B cell (primary cell): ENCODE measurements around the gene CBL. TPM values are rescaled to one million over a fixed set of nuclear protein-coding genes. Genes with fewer than 3 reads are reported as not detected.

Source experiments
- ATAC-seq: fragments of 200-7000 bp; cut with Tn5 transposase; one replicate; pipeline ENCODE4 v1.10.0; 2021; ENCODE audit warnings: low read depth, mild to moderate bottlenecking, moderate number of reproducible peaks, moderate library complexity
- CTCF ChIA-PET: fragments of 350-600 bp; sonication (Branson Sonifier 250); formaldehyde crosslinking; loops from one replicate; lab custom pipeline; 2021; ENCODE audit warnings: antibody characterized with exemption, inconsistent platforms; lab: Charles Lee
- POLR2A ChIA-PET: fragments of 350-600 bp; sonication (Branson Sonifier 250); formaldehyde crosslinking; loops from one replicate; lab custom pipeline; 2021; ENCODE audit warnings: antibody characterized with exemption; lab: Charles Lee
- DNase-seq: peaks from one replicate; pipeline ENCODE4 v3.0.0; 2013
- H2AFZ ChIP-seq: 2 replicates; pipeline ENCODE4 v1.6.1; 2012; ENCODE audit warnings: mild to moderate bottlenecking, low read depth, low read length; ENCODE audit not compliant: insufficient read depth, poor library complexity, severe bottlenecking
- H3K27ac ChIP-seq, 2 donors: 1 replicate in 1 of 2; 2 replicates in 1 of 2; pipeline ENCODE4 v1.5.1; 2012 to 2013; ENCODE audit warnings: low read length in 2 of 2, mild to moderate bottlenecking in 2 of 2, moderate library complexity in 1 of 2
- H3K27me3 ChIP-seq, 4 experiments: fragments of 200-600 bp in 1 of 4; sonication (generic) in 1 of 4; replicated peaks in 1 of 4; 1 replicate in 2 of 4; 2 replicates in 2 of 4; pipeline versions ENCODE4 v1.6.1 to v1.7.0; 2013 to 2016; ENCODE audit warnings: low read length in 3 of 4, mild to moderate bottlenecking in 2 of 4, mixed read lengths in 1 of 4, moderate library complexity in 1 of 4; ENCODE audit not compliant: insufficient read depth in 4 of 4, control insufficient read depth in 3 of 4; ENCODE audit errors: control extremely low read depth in 1 of 4
- H3K36me3 ChIP-seq, 2 experiments: replicated peaks in 1 of 2; 1 replicate in 1 of 2; 2 replicates in 1 of 2; pipeline versions ENCODE4 v1.6.1 to v1.7.1; 2013; ENCODE audit warnings: low read length in 1 of 2; ENCODE audit not compliant: insufficient read depth in 2 of 2, control insufficient read depth in 1 of 2; ENCODE audit errors: control extremely low read depth in 1 of 2, extremely low read depth in 1 of 2
- H3K4me1 ChIP-seq, 2 donors: fragments of 200-600 bp in 1 of 2; sonication (generic) in 1 of 2; 1 replicate in 1 of 2; 2 replicates in 1 of 2; pipeline versions ENCODE4 v1.5.1 to v1.6.1; 2013 to 2017; ENCODE audit warnings: low read length in 2 of 2; ENCODE audit not compliant: control insufficient read depth in 2 of 2, insufficient read depth in 2 of 2
- H3K4me2 ChIP-seq: replicated peaks from 2 replicates; pipeline ENCODE3; 2012; ENCODE audit warnings: mild to moderate bottlenecking, low read depth, low read length; ENCODE audit not compliant: poor library complexity, severe bottlenecking
- H3K4me3 ChIP-seq, 5 experiments: fragments of 200-600 bp in 1 of 5; sonication (generic) in 1 of 5; 1 replicate in 3 of 5; 2 replicates in 2 of 5; pipeline versions ENCODE4 v1.5.1 to v1.7.0; 2011 to 2016; ENCODE audit warnings: low read length in 4 of 5, mild to moderate bottlenecking in 4 of 5, low read depth in 2 of 5, control low read depth in 1 of 5, moderate library complexity in 1 of 5; ENCODE audit not compliant: insufficient read depth in 1 of 5; ENCODE audit errors: control extremely low read depth in 1 of 5, extremely low read depth in 1 of 5
- H3K79me2 ChIP-seq: fragments of 200-600 bp; sonication (generic); one replicate; pipeline ENCODE4 v1.6.0; 2016; ENCODE audit warnings: low read length; ENCODE audit not compliant: control insufficient read depth, insufficient read depth
- H3K9ac ChIP-seq: fragments of 200-600 bp; sonication (generic); 2 replicates; pipeline ENCODE4 v1.6.1; 2017; ENCODE audit warnings: mild to moderate bottlenecking, low read length, moderate library complexity
- H3K9me3 ChIP-seq, 3 donors: one replicate each; pipeline versions ENCODE4 v1.6.1 to v1.7.1; 2013; ENCODE audit warnings: low read length in 2 of 3; ENCODE audit not compliant: control insufficient read depth in 2 of 3, insufficient read depth in 1 of 3; ENCODE audit errors: control extremely low read depth in 1 of 3
- H4K20me1 ChIP-seq: 2 replicates; pipeline ENCODE4 v1.6.0; 2012; ENCODE audit warnings: mild to moderate bottlenecking, low read length; ENCODE audit not compliant: insufficient read depth, control insufficient read depth, poor library complexity, severe bottlenecking
- H3K27ac Mint-ChIP-seq: one replicate; pipeline ENCODE4 v1.8.0; 2021; ENCODE audit warnings: mixed read lengths
- H3K27me3 Mint-ChIP-seq: one replicate; pipeline ENCODE4 v1.8.0; 2021; ENCODE audit warnings: mixed read lengths
- H3K4me1 Mint-ChIP-seq: one replicate; pipeline ENCODE4 v1.8.0; 2021; ENCODE audit warnings: mixed read lengths
- H3K4me3 Mint-ChIP-seq: one replicate; pipeline ENCODE4 v1.8.0; 2021; ENCODE audit warnings: mixed read lengths
- H3K9me3 Mint-ChIP-seq: one replicate; pipeline ENCODE4 v1.8.0; 2022; ENCODE audit warnings: mixed read lengths; ENCODE audit not compliant: insufficient read depth
- EZH2 ChIP-seq: IDR thresholded peaks from 2 replicates; pipeline ENCODE4 v1.6.1; 2012; ENCODE audit warnings: borderline replicate concordance, low read depth, mild to moderate bottlenecking, moderate library complexity, low read length; ENCODE audit not compliant: insufficient read depth, poor library complexity, severe bottlenecking
- WGBS: methylation state at CpG from one replicate; pipeline ENCODE4 v1.1.5; 2013; ENCODE audit warnings: missing lambda C conversion rate; ENCODE audit not compliant: insufficient coverage; 5-methylcytosine and 5-hydroxymethylcytosine counted together
- intact Hi-C: fragments of 100-400 bp; cut with micrococcal nuclease; formaldehyde crosslinking; loops from one replicate; pipeline ENCODE4 v1.10.0; 2022
- polyA plus RNA-seq: library from polyadenylated mRNA; depleted of rRNA; stranded (reverse); fragments of >200 nt; gene quantifications from 2 replicates; pipeline ENCODE4 v1.2.3, GENCODE V29; 2012
- total RNA-seq, 2 donors: library from RNA; stranded (reverse); fragments of 120-200 nt in 1 of 2; gene quantifications; 1 replicate in 1 of 2; 2 replicates in 1 of 2; pipeline versions ENCODE4 v1.2.3 to v1.2.4, GENCODE V29; 2013 to 2022
- TF ChIP-seq, protein P1 (sequence below): fragments of 200-600 bp; IDR thresholded peaks from one replicate; pipeline ENCODE4 v1.8.0; 2022; ENCODE audit warnings: antibody characterized with exemption, mild to moderate bottlenecking

Gene CBL
- total and polyA plus RNA-seq, 2 donors (not counting 1 experiment from before 2014, with no cell fraction given): 11.7 to 35.2 TPM

DNA sequence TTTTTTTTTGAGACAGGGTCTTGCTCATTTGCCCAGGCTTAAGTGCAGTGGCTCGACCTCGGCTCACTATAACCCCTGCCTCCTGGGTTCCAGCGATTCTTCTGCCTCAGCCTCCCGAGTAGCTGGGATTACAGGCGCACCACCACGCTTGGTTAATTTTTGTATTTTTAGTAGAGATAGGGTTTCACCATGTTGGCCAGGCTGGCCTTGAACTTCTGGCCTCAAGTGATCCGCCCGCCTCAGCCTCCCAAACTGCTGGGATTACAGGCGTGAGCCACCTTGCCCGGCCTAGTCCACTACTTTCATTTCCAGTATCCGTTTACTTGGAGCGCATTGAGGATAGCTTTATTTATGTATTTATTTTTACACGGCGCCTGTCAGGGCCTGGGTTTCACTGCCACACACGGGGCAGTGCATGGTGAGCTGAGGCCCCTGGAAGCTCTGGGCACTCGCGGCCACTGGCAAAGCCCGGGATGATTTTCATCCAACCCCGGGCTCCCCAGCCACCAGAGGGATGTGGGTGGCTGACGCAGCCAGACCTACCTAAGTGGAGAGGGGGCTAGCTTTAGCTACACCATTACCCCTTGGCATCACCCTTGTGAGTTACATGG is 116.9 kb downstream of the CBL start:
- Histone ChIP-seq H3K27me3 (peaks cover 0 to 21% (median 6%) of the 10 kb centered on the region in 4 experiments), H3K27ac (no peak overlapping the region), H3K4me1 (peaks cover 9 to 27% of the 10 kb centered on the region in 2 donors), H4K20me1 (no peaks in the 10 kb centered on the region), H3K4me2 (no peak overlapping the region), H3K9me3 (peaks cover 0 to 4% (median 0%) of the 10 kb centered on the region in 3 donors), H3K79me2 (no peaks in the 10 kb centered on the region), H3K36me3 (no peaks in the 10 kb centered on the region), H3K4me3 (no peak overlapping the region), H3K9ac (no peak overlapping the region), H2AFZ (peak overlapping the region; percentile 0)
- Mint-ChIP-seq H3K27ac (no peak overlapping the region), H3K4me3 (no peak overlapping the region), H3K4me1 (peaks cover 27% of the 10 kb centered on the region), H3K9me3 (no peaks in the 10 kb centered on the region), H3K27me3 (peaks cover 5% of the 10 kb centered on the region)
- ATAC-seq (no peak), DNase-seq (no peak)
- 87% methylated on average over 8 of the region's 20 CpGs for WGBS
- intact Hi-C loops: loop anchor here (1.0 kb wide), 2 partner anchors 118 to 155 kb away; partner anchors contain the start of gene NLRX1
- ChIA-PET CTCF (interaction anchor here (0.7 to 4.5 kb wide), 24 partner anchors 8 to 229 kb away, joined by 3 to 45 read pairs (median 5); partner anchors contain the start of genes C2CD2L, CBL, DPAGT1 and RNF26), POLR2A (no interaction called here)
- TF ChIP-seq, protein P1, sequence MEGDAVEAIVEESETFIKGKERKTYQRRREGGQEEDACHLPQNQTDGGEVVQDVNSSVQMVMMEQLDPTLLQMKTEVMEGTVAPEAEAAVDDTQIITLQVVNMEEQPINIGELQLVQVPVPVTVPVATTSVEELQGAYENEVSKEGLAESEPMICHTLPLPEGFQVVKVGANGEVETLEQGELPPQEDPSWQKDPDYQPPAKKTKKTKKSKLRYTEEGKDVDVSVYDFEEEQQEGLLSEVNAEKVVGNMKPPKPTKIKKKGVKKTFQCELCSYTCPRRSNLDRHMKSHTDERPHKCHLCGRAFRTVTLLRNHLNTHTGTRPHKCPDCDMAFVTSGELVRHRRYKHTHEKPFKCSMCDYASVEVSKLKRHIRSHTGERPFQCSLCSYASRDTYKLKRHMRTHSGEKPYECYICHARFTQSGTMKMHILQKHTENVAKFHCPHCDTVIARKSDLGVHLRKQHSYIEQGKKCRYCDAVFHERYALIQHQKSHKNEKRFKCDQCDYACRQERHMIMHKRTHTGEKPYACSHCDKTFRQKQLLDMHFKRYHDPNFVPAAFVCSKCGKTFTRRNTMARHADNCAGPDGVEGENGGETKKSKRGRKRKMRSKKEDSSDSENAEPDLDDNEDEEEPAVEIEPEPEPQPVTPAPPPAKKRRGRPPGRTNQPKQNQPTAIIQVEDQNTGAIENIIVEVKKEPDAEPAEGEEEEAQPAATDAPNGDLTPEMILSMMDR: no peak
- no peak for TF ChIP-seq EZH2

GRCh38 chr11:119323532-119324033 is 117.4 kb downstream of the CBL start:
- Histone ChIP-seq H3K4me3 (no peak overlapping the region), H3K27ac (no peak overlapping the region), H3K36me3 (no peaks in the 10 kb centered on the region), H2AFZ (peak overlapping the region; percentile 0), H3K4me2 (no peak overlapping the region), H3K9ac (no peak overlapping the region), H3K79me2 (no peaks in the 10 kb centered on the region), H3K27me3 (peaks cover 0 to 16% (median 4%) of the 10 kb centered on the region in 4 experiments), H3K9me3 (peaks cover 0 to 4% (median 0%) of the 10 kb centered on the region in 3 donors), H4K20me1 (no peaks in the 10 kb centered on the region), H3K4me1 (peaks cover 9 to 25% of the 10 kb centered on the region in 2 donors)
- ChIA-PET CTCF (interaction anchor here (0.6 to 4.5 kb wide), 29 partner anchors 9 to 229 kb away, joined by 3 to 45 read pairs (median 5); partner anchors contain the start of genes C2CD2L, CBL, DPAGT1 and RNF26), POLR2A (no interaction called here)
- Mint-ChIP-seq H3K4me1 (peaks cover 26% of the 10 kb centered on the region), H3K4me3 (peak overlapping the region; percentile 44), H3K27ac (no peak overlapping the region), H3K9me3 (no peaks in the 10 kb centered on the region), H3K27me3 (peaks cover 5% of the 10 kb centered on the region)
- 31% methylated on average over 7 of the region's 8 CpGs for WGBS
- peak; percentile 81 for DNase-seq
- TF ChIP-seq, protein P1: peak; percentile 87
- no peak for TF ChIP-seq EZH2
- no peak for ATAC-seq
- intact Hi-C loops: loop anchor here (1.0 kb wide), 2 partner anchors 118 to 155 kb away; partner anchors contain the start of gene NLRX1
